Karpas-422 (cell line): ENCODE data around the gene ANKFN1. TPM values are rescaled to one million over a fixed set of nuclear protein-coding genes. Genes with fewer than 3 reads are reported as not detected.
A peak's percentile ranks its signal among the peaks of the same experiment; 100 is the strongest.
"Not testable (repeated sequence)": the region's sequence is repeated elsewhere in the genome, so short reads cannot be mapped to it uniquely, and the experiment has no call there.

Experiments used
- DNase-seq: peaks from one replicate; pipeline ENCODE4 v3.0.0-alpha.2; 2015
- H2AFZ ChIP-seq: fragments of 200-600 bp; sonication (generic); 2 replicates; pipeline ENCODE4 v1.6.1; 2014; ENCODE audit warnings: antibody characterized with exemption, low read length, mixed read lengths
- H3K27ac ChIP-seq: fragments of 200-600 bp; sonication (generic); 2 replicates; pipeline ENCODE4 v1.5.1; 2014; ENCODE audit warnings: mild to moderate bottlenecking, low read length, moderate library complexity
- H3K27me3 ChIP-seq: fragments of 200-600 bp; sonication (generic); 2 replicates; pipeline ENCODE4 v1.6.1; 2014; ENCODE audit warnings: low read length, mixed read lengths
- H3K36me3 ChIP-seq: fragments of 200-600 bp; sonication (generic); 2 replicates; pipeline ENCODE4 v1.6.1; 2014; ENCODE audit warnings: low read length, mixed read lengths; ENCODE audit not compliant: insufficient read depth
- H3K4me1 ChIP-seq: fragments of 200-600 bp; sonication (generic); 2 replicates; pipeline ENCODE4 v1.6.1; 2014; ENCODE audit warnings: mild to moderate bottlenecking, low read length, mixed read lengths
- H3K4me2 ChIP-seq: fragments of 200-600 bp; sonication (generic); 2 replicates; pipeline ENCODE4 v1.6.1; 2014; ENCODE audit warnings: low read length, low read depth, mild to moderate bottlenecking; ENCODE audit not compliant: poor library complexity, severe bottlenecking
- H3K4me3 ChIP-seq: fragments of 200-600 bp; sonication (generic); 2 replicates; pipeline ENCODE4 v1.5.1; 2014; ENCODE audit warnings: mild to moderate bottlenecking, antibody characterized with exemption, low read length, mixed read lengths
- H3K79me2 ChIP-seq: fragments of 200-600 bp; sonication (generic); 2 replicates; pipeline ENCODE4 v1.6.1; 2014; ENCODE audit warnings: mild to moderate bottlenecking, low read length, mixed read lengths
- H3K9ac ChIP-seq: fragments of 200-600 bp; sonication (generic); 2 replicates; pipeline ENCODE4 v1.6.0; 2014; ENCODE audit warnings: low read length
- H3K9me2 ChIP-seq: fragments of 200-600 bp; sonication (generic), shearing (Covaris generic); replicated peaks from 2 replicates; pipeline ENCODE4 v1.6.0; 2014; ENCODE audit warnings: mild to moderate bottlenecking, low read length, moderate library complexity; ENCODE audit not compliant: insufficient read depth
- H3K9me3 ChIP-seq: fragments of 300-700, 200-600 bp; sonication (generic); 2 replicates; pipeline ENCODE4 v1.6.1; 2014; ENCODE audit warnings: low read length, mixed read lengths
- H4K20me1 ChIP-seq: fragments of 200-600 bp; sonication (generic); 2 replicates; pipeline ENCODE4 v1.6.1; 2014; ENCODE audit warnings: mild to moderate bottlenecking, antibody characterized with exemption, low read length, low read depth; ENCODE audit not compliant: insufficient read depth
- total RNA-seq: library from RNA; depleted of rRNA; stranded (reverse); fragments of >200 nt; shearing (Covaris generic); gene quantifications from 2 replicates; pipeline ENCODE4 v1.2.3, GENCODE V29; 2014; ENCODE audit warnings: low replicate concordance

The ANKFN1 gene
- total RNA-seq, 1 experiment from 2014 or later: not detected

GRCh38 chr17:56262803-56263202, 109.5 kb downstream of the ANKFN1 start:
- Histone ChIP-seq H3K27me3 (no peaks in the 10 kb centered on the region), H3K9me3 (no peaks in the 10 kb centered on the region), H3K4me1 (no peaks in the 10 kb centered on the region; the same call in 1 of the 2 replicates), H3K4me3 (no peak overlapping the region), H3K36me3 (no peaks in the 10 kb centered on the region), H3K9ac (no peak overlapping the region), H3K4me2 (no peak overlapping the region), H2AFZ (no peak overlapping the region), H3K79me2 (no peaks in the 10 kb centered on the region), H4K20me1 (no peaks in the 10 kb centered on the region), H3K9me2 (no peaks in the 10 kb centered on the region), H3K27ac (no peak overlapping the region)
- DNase-seq: no peak

DNA sequence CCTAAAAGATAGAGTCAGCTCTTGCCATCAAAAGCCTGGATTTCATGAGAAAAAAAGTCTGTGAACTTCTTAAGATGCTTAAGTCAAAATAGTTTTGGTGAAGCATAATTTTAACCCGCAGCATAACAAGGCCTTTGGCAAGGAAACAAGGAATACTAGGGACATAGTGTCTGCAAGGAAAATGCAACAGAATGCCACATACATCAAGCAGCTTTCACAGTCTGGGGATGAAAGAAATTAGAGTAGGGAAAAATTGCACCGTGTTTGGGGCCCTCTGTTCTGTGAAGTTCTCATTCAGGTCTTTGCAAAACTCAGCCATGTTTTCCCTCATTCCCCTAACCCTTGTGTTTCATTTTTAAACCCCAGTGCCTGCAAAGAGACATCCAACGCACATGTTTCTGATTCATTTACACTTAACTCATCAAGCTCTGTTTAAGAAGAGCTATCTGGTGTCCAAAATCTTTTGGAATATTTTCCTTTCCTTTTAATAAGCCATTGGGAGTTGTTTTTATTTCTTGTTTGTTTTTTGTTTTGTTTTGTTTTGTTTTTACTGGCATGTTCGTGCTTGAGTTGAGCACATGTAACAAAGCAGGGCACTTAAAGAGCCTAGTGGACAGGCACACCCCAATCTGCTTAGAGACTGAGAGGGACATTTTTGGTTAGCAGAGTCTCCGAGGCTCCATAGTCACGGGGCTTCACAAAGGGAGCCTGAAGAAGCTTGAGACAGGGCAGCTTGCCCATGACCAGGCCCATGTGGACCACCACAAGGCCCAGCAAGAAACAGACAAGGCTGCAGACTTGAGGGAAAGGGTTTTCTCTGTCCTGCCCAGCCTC, 116.5 kb downstream of the ANKFN1 start:
- peaks cover 7% of the 10 kb centered on the region for H3K4me1 ChIP-seq
- no peak for DNase-seq
- no peaks in the 10 kb centered on the region for H3K9me3 ChIP-seq
- no peaks in the 10 kb centered on the region for H3K79me2 ChIP-seq
- H3K36me3 ChIP-seq: no peaks in the 10 kb centered on the region
- no peak overlapping the region for H3K4me3 ChIP-seq
- H2AFZ ChIP-seq: no peak overlapping the region
- no peak overlapping the region for H3K27ac ChIP-seq
- no peak overlapping the region for H3K4me2 ChIP-seq
- H3K9me2 ChIP-seq: no peaks in the 10 kb centered on the region
- H3K27me3 ChIP-seq: no peaks in the 10 kb centered on the region
- H4K20me1 ChIP-seq: no peaks in the 10 kb centered on the region
- H3K9ac ChIP-seq: no peak overlapping the region

GRCh38 chr17:56274491-56274890, 121.2 kb downstream of the ANKFN1 start:
- H2AFZ ChIP-seq: no peak overlapping the region
- peak; percentile 74 for DNase-seq
- H3K27me3 ChIP-seq: no peaks in the 10 kb centered on the region
- no peak overlapping the region for H3K9ac ChIP-seq
- H3K27ac ChIP-seq: no peak overlapping the region
- no peaks in the 10 kb centered on the region for H4K20me1 ChIP-seq
- H3K4me2 ChIP-seq: no peak overlapping the region
- H3K9me2 ChIP-seq: no peaks in the 10 kb centered on the region
- no peaks in the 10 kb centered on the region for H3K79me2 ChIP-seq
- H3K9me3 ChIP-seq: no peaks in the 10 kb centered on the region
- peaks cover 15% of the 10 kb centered on the region for H3K4me1 ChIP-seq
- H3K4me3 ChIP-seq: no peak overlapping the region
- no peaks in the 10 kb centered on the region for H3K36me3 ChIP-seq

- H2AFZ ChIP-seq: no peak overlapping the region
- no peaks in the 10 kb centered on the region for H4K20me1 ChIP-seq
- H3K36me3 ChIP-seq: no peaks in the 10 kb centered on the region
- H3K9ac ChIP-seq: no peak overlapping the region
- H3K27ac ChIP-seq: no peak overlapping the region
- DNase-seq: no peak
- H3K4me3 ChIP-seq: no peak overlapping the region
- H3K4me2 ChIP-seq: no peak overlapping the region
- H3K27me3 ChIP-seq: no peaks in the 10 kb centered on the region
- H3K9me3 ChIP-seq: no peaks in the 10 kb centered on the region
- H3K79me2 ChIP-seq: no peaks in the 10 kb centered on the region
- no peaks in the 10 kb centered on the region for H3K9me2 ChIP-seq
- no peaks in the 10 kb centered on the region for H3K4me1 ChIP-seq
Observed at GRCh38 chr17:56284482-56284881, 131.2 kb downstream of the ANKFN1 start.

DNA sequence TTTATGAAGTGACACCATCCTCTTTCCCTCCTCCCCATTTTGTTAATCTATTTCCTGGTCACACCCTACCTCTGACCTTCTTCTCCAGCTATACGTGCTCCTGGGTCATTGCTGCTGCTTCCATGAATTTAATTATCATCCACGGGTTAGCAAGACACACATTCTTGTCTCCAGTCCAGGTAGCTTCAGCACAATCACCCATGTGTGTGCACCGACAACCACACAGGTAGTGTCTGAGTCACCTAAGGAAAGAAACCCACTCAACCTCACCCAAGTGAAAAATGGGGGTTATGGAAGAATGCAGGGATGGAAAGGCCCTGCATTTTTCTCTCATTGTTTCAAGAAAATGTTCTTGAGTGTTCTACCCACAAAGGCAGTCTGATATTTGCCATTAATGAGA, 135.5 kb downstream of the ANKFN1 start:
- not testable (repeated sequence) for H3K4me2 ChIP-seq, H3K9me2 ChIP-seq, H3K36me3 ChIP-seq, DNase-seq, H3K27ac ChIP-seq, H3K79me2 ChIP-seq, H3K27me3 ChIP-seq, H3K4me1 ChIP-seq, H4K20me1 ChIP-seq, H2AFZ ChIP-seq, H3K9me3 ChIP-seq, H3K9ac ChIP-seq, H3K4me3 ChIP-seq

GRCh38 chr17:56289321-56289720, 136.0 kb downstream of the ANKFN1 start:
- Histone ChIP-seq H3K9ac (no peak overlapping the region), H3K27ac (no peak overlapping the region), H4K20me1 (no peaks in the 10 kb centered on the region), H3K4me1 (peaks cover 10% of the 10 kb centered on the region), H2AFZ (no peak overlapping the region), H3K36me3 (no peaks in the 10 kb centered on the region), H3K9me3 (no peaks in the 10 kb centered on the region), H3K79me2 (no peaks in the 10 kb centered on the region), H3K9me2 (no peaks in the 10 kb centered on the region), H3K4me3 (no peak overlapping the region), H3K4me2 (no peak overlapping the region), H3K27me3 (no peaks in the 10 kb centered on the region)
- DNase-seq: no peak

DNA sequence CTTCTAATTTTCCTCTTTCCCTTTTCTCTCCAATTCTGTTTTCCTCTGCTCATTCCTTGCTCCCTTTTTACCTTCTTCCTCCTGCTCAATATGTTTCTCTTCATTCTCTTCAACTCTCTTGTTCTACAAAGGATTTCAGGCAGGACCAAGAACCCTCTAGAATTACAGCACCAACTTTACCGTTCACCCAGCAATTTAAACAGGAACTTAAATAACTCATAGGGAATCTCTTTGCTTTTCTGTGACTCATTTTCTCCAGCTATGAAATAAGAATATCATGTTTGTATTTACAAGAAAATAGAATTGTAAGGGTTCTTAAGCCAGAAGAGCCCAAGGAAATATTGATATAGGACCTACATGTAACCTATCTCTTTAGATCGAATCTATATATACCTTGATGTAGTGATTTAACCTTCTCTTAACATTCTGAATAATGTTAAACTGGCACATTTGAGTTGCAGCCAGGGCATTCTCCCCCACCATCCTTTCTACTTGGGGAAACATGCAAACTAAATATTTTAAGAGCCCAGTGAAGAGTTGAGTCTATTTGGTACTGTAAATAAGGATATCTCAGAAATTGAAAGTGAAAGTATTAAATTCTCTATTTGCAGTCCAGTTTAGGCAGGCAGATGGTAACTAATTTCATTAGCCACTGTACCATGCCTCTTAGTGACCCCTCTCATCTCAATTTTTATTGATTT, 137.0 kb downstream of the ANKFN1 start:
- Histone ChIP-seq H3K79me2 (no peaks in the 10 kb centered on the region), H3K27ac (no peak overlapping the region), H3K9ac (0 out of 2 replicates have a peak overlapping the region, but pooled peaks have one; percentile 2), H2AFZ (peak overlapping the region; percentile 5; the same call in 1 of the 2 replicates), H3K9me3 (no peaks in the 10 kb centered on the region), H3K4me1 (peaks cover 10% of the 10 kb centered on the region), H4K20me1 (no peaks in the 10 kb centered on the region), H3K4me2 (peak overlapping the region; percentile 52), H3K4me3 (peak overlapping the region; percentile 24; the same call in 1 of the 2 replicates), H3K36me3 (no peaks in the 10 kb centered on the region), H3K9me2 (no peaks in the 10 kb centered on the region), H3K27me3 (no peaks in the 10 kb centered on the region)
- peak; percentile 43 for DNase-seq

- Histone ChIP-seq H3K9me2 (no peaks in the 10 kb centered on the region), H3K27me3 (no peaks in the 10 kb centered on the region), H3K4me3 (peak overlapping the region; percentile 24; the same call in 1 of the 2 replicates), H3K9me3 (no peaks in the 10 kb centered on the region), H2AFZ (peak overlapping the region; percentile 5; the same call in 1 of the 2 replicates), H3K36me3 (no peaks in the 10 kb centered on the region), H3K27ac (no peak overlapping the region), H4K20me1 (no peaks in the 10 kb centered on the region), H3K9ac (0 out of 2 replicates have a peak overlapping the region, but pooled peaks have one; percentile 2), H3K79me2 (no peaks in the 10 kb centered on the region), H3K4me1 (peaks cover 10% of the 10 kb centered on the region), H3K4me2 (peak overlapping the region; percentile 52)
- DNase-seq: no peak
Observed at GRCh38 chr17:56290802-56291118, 137.5 kb downstream of the ANKFN1 start.
